ENCODE results near the gene CCDC12.

Gene CCDC12

GRCh38 chr3:46960081-46960701 lies 16.4 kb downstream of the CCDC12 start:
- no peak for TF ChIP-seq CTCF (IDR thresholded peaks at IDR 0.05; ENCODE audit: insufficient read depth, low read length)
- no peak for TF ChIP-seq POLR2AphosphoS5 (IDR thresholded peaks at IDR 0.05; ENCODE audit: low read depth)
- TF ChIP-seq REST (IDR thresholded peaks at IDR 0.05; ENCODE audit: insufficient replicate concordance, low read depth), result no peak
- no peak for TF ChIP-seq SPI1 (IDR thresholded peaks at IDR 0.05; ENCODE audit: borderline replicate concordance, low read depth)
- no peak for TF ChIP-seq GABPA (IDR thresholded peaks at IDR 0.05; ENCODE audit: low read depth)
- H3K4me3 ChIP-seq (replicated peaks; ENCODE audit: insufficient read depth, low read length), result no peak overlapping the region
- H3K27me3 ChIP-seq (ENCODE audit: insufficient read depth, poor library complexity, severe bottlenecking), result no peaks in the 10 kb centered on the region
- no peak for DNase-seq (ENCODE audit: low read depth in 1 of 2, low spot score in 1 of 2)
- 0 out of 2 replicates have a peak overlapping the region, but pooled peaks have one; percentile 3 for H3K27ac ChIP-seq (replicated peaks)

GRCh38 chr3:46959161-46959511 lies 17.4 kb downstream of the CCDC12 start:
- Histone ChIP-seq H3K4me3 (replicated peaks; ENCODE audit: insufficient read depth, low read length) (no peak overlapping the region), H3K27me3 (ENCODE audit: insufficient read depth, poor library complexity, severe bottlenecking) (no peaks in the 10 kb centered on the region), H3K27ac (replicated peaks) (peak overlapping the region; percentile 15; the same call in 1 of the 2 replicates)
- no peak for TF ChIP-seq REST (IDR thresholded peaks at IDR 0.05; ENCODE audit: insufficient replicate concordance, low read depth)
- no peak for TF ChIP-seq POLR2AphosphoS5 (IDR thresholded peaks at IDR 0.05; ENCODE audit: low read depth)
- no peak for TF ChIP-seq GABPA (IDR thresholded peaks at IDR 0.05; ENCODE audit: low read depth)
- TF ChIP-seq SPI1 (IDR thresholded peaks at IDR 0.05; ENCODE audit: borderline replicate concordance, low read depth), result no peak
- no peak for TF ChIP-seq CTCF (IDR thresholded peaks at IDR 0.05; ENCODE audit: insufficient read depth, low read length)
- no peak for DNase-seq (ENCODE audit: low read depth in 1 of 2, low spot score in 1 of 2)

GRCh38 chr3:46958467-46959160 lies 17.9 kb downstream of the CCDC12 start:
- no peaks in the 10 kb centered on the region for H3K27me3 ChIP-seq (ENCODE audit: insufficient read depth, poor library complexity, severe bottlenecking)
- peak overlapping the region; percentile 15; the same call in 1 of the 2 replicates for H3K27ac ChIP-seq (replicated peaks)
- TF ChIP-seq REST (IDR thresholded peaks at IDR 0.05; ENCODE audit: insufficient replicate concordance, low read depth), result no peak
- DNase-seq (ENCODE audit: low read depth in 1 of 2, low spot score in 1 of 2), result no peak
- no peak overlapping the region for H3K4me3 ChIP-seq (replicated peaks; ENCODE audit: insufficient read depth, low read length)

Data from HL-60 (cell line).